Measurements from ENCODE around the gene OR52K2.

Gene OR52K2

GRCh38 chr11:4443232-4443891 is 5.7 kb upstream of the OR52K2 start (continued):
- TF ChIP-seq CSDC2 (CRISPR knock-in tag; IDR thresholded peaks at IDR 0.05) (no peak), ESRRG (CRISPR knock-in tag; IDR thresholded peaks at IDR 0.05) (no peak)

DNA sequence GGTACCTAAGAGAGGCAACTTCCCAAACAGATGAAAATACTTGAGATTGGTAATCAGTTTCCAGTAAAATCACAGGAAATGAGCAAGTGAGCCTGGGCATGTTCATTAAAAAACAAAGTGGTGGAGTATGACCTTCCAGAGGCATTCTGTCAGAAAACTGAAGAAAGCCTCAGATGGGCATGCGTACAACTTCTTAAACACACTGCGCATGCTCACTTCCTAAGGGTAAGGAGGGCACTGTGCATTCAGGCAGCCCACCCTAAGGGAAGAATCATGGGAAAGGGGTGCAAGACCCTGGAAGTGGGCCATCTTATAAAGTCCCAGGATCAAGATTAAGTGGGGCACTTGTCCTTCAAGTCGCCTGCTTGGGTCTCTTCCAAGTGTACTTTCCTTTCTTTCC is 4.0 kb downstream of the OR52K2 start:
- no peak for ATAC-seq

GRCh38 chr11:4454021-4454420 is 4.9 kb downstream of the OR52K2 start:
- ATAC-seq = no peak
- TF ChIP-seq, protein P1, sequence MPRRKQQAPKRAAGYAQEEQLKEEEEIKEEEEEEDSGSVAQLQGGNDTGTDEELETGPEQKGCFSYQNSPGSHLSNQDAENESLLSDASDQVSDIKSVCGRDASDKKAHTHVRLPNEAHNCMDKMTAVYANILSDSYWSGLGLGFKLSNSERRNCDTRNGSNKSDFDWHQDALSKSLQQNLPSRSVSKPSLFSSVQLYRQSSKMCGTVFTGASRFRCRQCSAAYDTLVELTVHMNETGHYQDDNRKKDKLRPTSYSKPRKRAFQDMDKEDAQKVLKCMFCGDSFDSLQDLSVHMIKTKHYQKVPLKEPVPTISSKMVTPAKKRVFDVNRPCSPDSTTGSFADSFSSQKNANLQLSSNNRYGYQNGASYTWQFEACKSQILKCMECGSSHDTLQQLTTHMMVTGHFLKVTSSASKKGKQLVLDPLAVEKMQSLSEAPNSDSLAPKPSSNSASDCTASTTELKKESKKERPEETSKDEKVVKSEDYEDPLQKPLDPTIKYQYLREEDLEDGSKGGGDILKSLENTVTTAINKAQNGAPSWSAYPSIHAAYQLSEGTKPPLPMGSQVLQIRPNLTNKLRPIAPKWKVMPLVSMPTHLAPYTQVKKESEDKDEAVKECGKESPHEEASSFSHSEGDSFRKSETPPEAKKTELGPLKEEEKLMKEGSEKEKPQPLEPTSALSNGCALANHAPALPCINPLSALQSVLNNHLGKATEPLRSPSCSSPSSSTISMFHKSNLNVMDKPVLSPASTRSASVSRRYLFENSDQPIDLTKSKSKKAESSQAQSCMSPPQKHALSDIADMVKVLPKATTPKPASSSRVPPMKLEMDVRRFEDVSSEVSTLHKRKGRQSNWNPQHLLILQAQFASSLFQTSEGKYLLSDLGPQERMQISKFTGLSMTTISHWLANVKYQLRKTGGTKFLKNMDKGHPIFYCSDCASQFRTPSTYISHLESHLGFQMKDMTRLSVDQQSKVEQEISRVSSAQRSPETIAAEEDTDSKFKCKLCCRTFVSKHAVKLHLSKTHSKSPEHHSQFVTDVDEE (CRISPR knock-in tag; IDR thresholded peaks at IDR 0.05) = no peak
- TF ChIP-seq TOX (CRISPR knock-in tag; IDR thresholded peaks at IDR 0.05; ENCODE audit: borderline replicate concordance) (no peak), ZNF565 (CRISPR knock-in tag; conservative IDR thresholded peaks at IDR 0.05; ENCODE audit: low read depth) (no peak), ZFP3 (CRISPR knock-in tag; IDR thresholded peaks at IDR 0.05) (no peak), ZNF8 (CRISPR knock-in tag; IDR thresholded peaks at IDR 0.05) (no peak), ZFP30 (CRISPR knock-in tag; IDR thresholded peaks at IDR 0.05) (no peak), CSDC2 (CRISPR knock-in tag; IDR thresholded peaks at IDR 0.05) (no peak), SNAI2 (CRISPR knock-in tag; IDR thresholded peaks at IDR 0.05) (no peak), ZNF70 (CRISPR knock-in tag; IDR thresholded peaks at IDR 0.05) (no peak), GLIS3 (CRISPR knock-in tag; IDR thresholded peaks at IDR 0.05) (no peak), BACH2 (CRISPR knock-in tag; IDR thresholded peaks at IDR 0.05; ENCODE audit: borderline replicate concordance) (no peak), POU6F1 (CRISPR knock-in tag; IDR thresholded peaks at IDR 0.05; ENCODE audit: borderline replicate concordance, low read depth) (no peak), TCF4 (CRISPR knock-in tag; IDR thresholded peaks at IDR 0.05; ENCODE audit: borderline replicate concordance) (no peak)
- TF ChIP-seq, protein P2, sequence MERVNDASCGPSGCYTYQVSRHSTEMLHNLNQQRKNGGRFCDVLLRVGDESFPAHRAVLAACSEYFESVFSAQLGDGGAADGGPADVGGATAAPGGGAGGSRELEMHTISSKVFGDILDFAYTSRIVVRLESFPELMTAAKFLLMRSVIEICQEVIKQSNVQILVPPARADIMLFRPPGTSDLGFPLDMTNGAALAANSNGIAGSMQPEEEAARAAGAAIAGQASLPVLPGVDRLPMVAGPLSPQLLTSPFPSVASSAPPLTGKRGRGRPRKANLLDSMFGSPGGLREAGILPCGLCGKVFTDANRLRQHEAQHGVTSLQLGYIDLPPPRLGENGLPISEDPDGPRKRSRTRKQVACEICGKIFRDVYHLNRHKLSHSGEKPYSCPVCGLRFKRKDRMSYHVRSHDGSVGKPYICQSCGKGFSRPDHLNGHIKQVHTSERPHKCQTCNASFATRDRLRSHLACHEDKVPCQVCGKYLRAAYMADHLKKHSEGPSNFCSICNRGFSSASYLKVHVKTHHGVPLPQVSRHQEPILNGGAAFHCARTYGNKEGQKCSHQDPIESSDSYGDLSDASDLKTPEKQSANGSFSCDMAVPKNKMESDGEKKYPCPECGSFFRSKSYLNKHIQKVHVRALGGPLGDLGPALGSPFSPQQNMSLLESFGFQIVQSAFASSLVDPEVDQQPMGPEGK (CRISPR knock-in tag; IDR thresholded peaks at IDR 0.05; ENCODE audit: borderline replicate concordance) = no peak

More for the DNA sequence above, 4.0 kb downstream of the OR52K2 start:
- no peak for TF ChIP-seq TCF4 (CRISPR knock-in tag; IDR thresholded peaks at IDR 0.05; ENCODE audit: borderline replicate concordance)
- no peak for TF ChIP-seq SNAI2 (CRISPR knock-in tag; IDR thresholded peaks at IDR 0.05)
- TF ChIP-seq ARNTL (CRISPR knock-in tag; IDR thresholded peaks at IDR 0.05; ENCODE audit: borderline replicate concordance, low read depth) = no peak
- TF ChIP-seq ZFP3 (CRISPR knock-in tag; IDR thresholded peaks at IDR 0.05) = no peak
- no peak for TF ChIP-seq OSR1 (CRISPR knock-in tag; IDR thresholded peaks at IDR 0.05)
- TF ChIP-seq, protein P3, sequence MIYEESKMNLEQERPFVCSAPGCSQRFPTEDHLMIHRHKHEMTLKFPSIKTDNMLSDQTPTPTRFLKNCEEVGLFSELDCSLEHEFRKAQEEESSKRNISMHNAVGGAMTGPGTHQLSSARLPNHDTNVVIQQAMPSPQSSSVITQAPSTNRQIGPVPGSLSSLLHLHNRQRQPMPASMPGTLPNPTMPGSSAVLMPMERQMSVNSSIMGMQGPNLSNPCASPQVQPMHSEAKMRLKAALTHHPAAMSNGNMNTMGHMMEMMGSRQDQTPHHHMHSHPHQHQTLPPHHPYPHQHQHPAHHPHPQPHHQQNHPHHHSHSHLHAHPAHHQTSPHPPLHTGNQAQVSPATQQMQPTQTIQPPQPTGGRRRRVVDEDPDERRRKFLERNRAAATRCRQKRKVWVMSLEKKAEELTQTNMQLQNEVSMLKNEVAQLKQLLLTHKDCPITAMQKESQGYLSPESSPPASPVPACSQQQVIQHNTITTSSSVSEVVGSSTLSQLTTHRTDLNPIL (CRISPR knock-in tag; IDR thresholded peaks at IDR 0.05; ENCODE audit: low read depth) = no peak
- TF ChIP-seq RARB (CRISPR knock-in tag; IDR thresholded peaks at IDR 0.05) = no peak
- TF ChIP-seq ESRRG (CRISPR knock-in tag; IDR thresholded peaks at IDR 0.05) = no peak
- TF ChIP-seq TOX (CRISPR knock-in tag; IDR thresholded peaks at IDR 0.05; ENCODE audit: borderline replicate concordance) = no peak
- TF ChIP-seq, protein P2 (CRISPR knock-in tag; IDR thresholded peaks at IDR 0.05; ENCODE audit: borderline replicate concordance) = no peak
- TF ChIP-seq BACH2 (CRISPR knock-in tag; IDR thresholded peaks at IDR 0.05; ENCODE audit: borderline replicate concordance) = no peak
- TF ChIP-seq ISL1 (CRISPR knock-in tag; IDR thresholded peaks at IDR 0.05) = no peak

Measured in SK-N-SH treated with all-trans-retinoic acid at 6 μM for 48 hours (cell line).